PFSK-1 (cell line): ENCODE data around the gene PIK3C2B.

Source experiments
- FOXP2 ChIP-seq: optimal IDR thresholded peaks from 2 replicates; pipeline ENCODE3; 2011; ENCODE audit warnings: borderline replicate concordance, control low read depth, inconsistent platforms; ENCODE audit not compliant: insufficient read depth; ENCODE audit errors: extremely low read length, extremely low read depth
- POLR2AphosphoS5 ChIP-seq: IDR thresholded peaks from 2 replicates; pipeline ENCODE4 v1.6.1; 2012; ENCODE audit warnings: low read depth, mild to moderate bottlenecking, control low read depth, low read length, moderate library complexity
- SIN3A ChIP-seq: IDR thresholded peaks from 2 replicates; pipeline ENCODE4 v1.6.1; 2012; ENCODE audit warnings: mild to moderate bottlenecking, low read length, moderate library complexity, borderline replicate concordance; ENCODE audit not compliant: insufficient read depth
- TAF1 ChIP-seq: IDR thresholded peaks from 2 replicates; pipeline ENCODE4 v1.6.1; 2012; ENCODE audit warnings: low read length, control low read depth, borderline replicate concordance; ENCODE audit not compliant: insufficient read depth
- TF ChIP-seq, protein P1 (sequence below), 2 experiments: IDR thresholded peaks; 2 replicates each; pipeline versions ENCODE4 v1.6.1 to v1.8.0; 2011 to 2012; ENCODE audit warnings: low read depth in 2 of 2, low read length in 2 of 2, control low read depth in 1 of 2, inconsistent platforms in 1 of 2, mild to moderate bottlenecking in 1 of 2, moderate library complexity in 1 of 2; ENCODE audit not compliant: insufficient read depth in 1 of 2

DNA sequence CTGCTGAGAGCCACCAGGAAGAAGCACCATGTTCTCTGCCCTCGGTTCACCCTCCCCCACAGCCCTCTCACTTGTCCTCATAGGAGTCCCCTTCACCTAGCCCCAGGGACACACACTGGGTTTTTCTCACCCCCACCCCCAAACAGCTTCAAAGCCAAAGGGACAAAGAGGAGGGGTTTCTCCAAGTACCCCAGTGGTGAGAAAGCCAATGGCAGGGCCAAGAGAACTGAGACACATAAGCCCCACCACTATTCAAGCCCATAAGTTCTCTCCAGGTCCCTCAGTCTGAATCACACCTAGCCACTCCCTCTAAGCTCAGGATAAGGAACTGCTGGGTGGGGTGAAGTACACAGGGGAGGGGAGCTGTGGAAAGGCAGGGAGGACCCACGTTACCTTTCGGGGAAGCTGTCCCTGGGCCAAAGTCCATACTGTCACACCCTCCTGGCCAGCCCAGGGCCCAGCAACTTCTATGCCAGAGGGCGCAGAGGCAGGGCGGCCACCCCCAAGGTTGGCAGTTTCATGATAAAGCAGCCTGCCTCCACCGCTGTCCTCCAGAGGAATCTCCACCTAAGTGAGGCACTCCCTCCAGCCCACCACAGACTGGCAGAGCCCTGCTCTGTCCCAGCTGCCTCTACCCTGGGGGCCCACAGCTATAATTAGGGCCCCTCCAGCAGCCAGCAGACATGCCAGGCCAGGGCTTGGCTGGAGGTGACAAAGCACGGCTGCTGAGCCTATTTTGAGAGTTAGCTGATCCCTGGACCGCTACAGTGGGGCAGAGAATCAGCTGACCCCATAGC is 43.9 kb downstream of the PIK3C2B start:
- TF ChIP-seq POLR2AphosphoS5 (no peak), TAF1 (no peak), FOXP2 (no peak), SIN3A (no peak)
- TF ChIP-seq, protein P1, sequence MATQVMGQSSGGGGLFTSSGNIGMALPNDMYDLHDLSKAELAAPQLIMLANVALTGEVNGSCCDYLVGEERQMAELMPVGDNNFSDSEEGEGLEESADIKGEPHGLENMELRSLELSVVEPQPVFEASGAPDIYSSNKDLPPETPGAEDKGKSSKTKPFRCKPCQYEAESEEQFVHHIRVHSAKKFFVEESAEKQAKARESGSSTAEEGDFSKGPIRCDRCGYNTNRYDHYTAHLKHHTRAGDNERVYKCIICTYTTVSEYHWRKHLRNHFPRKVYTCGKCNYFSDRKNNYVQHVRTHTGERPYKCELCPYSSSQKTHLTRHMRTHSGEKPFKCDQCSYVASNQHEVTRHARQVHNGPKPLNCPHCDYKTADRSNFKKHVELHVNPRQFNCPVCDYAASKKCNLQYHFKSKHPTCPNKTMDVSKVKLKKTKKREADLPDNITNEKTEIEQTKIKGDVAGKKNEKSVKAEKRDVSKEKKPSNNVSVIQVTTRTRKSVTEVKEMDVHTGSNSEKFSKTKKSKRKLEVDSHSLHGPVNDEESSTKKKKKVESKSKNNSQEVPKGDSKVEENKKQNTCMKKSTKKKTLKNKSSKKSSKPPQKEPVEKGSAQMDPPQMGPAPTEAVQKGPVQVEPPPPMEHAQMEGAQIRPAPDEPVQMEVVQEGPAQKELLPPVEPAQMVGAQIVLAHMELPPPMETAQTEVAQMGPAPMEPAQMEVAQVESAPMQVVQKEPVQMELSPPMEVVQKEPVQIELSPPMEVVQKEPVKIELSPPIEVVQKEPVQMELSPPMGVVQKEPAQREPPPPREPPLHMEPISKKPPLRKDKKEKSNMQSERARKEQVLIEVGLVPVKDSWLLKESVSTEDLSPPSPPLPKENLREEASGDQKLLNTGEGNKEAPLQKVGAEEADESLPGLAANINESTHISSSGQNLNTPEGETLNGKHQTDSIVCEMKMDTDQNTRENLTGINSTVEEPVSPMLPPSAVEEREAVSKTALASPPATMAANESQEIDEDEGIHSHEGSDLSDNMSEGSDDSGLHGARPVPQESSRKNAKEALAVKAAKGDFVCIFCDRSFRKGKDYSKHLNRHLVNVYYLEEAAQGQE (IDR thresholded peaks at IDR 0.05; ENCODE audit: insufficient read depth in 1 of 2, low read depth in 2 of 2, low read length in 2 of 2) = no peak
